ENCODE measurements around the gene RAI1. TPM values are rescaled to one million over a fixed set of nuclear protein-coding genes. Genes with fewer than 3 reads are reported as not detected.
A peak's percentile ranks its signal among the peaks of the same experiment; 100 is the strongest.

The RAI1 gene
- total and polyA plus RNA-seq, 2 of the 8 experiments (the other 6 are each of a cell fraction or from before 2014, with no cell fraction given): 0.39 to 1.2 TPM

DNA sequence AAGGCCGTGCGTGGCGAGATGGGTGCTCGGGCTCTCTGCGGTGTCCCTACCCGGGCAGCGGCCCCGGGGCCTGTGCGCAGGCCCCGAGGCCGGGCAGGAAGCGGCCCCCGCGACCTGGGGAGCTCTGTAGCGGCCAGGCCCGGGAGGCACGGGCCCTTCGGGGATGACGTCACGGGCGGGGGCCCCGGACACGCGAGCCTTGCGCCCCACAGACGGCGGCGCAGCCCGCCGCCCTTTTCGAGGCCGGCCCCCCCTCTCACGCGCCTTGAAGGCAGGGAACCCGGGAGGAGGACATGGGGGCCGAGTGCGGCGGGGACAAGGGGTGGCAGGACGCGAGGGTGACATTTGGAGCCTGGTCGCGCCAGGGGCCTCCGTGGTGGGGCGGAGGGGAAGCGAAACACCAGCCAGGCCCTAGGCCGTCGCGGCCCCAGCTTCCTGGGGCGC, 1.1 kb downstream of the RAI1 start:
- FAIRE-seq (no peak), DNase-seq (ENCODE audit: low read depth in 1 of 2, low spot score in 2 of 2) (no peak)
- Histone ChIP-seq H3K79me1 (ENCODE audit: low read depth, low read length) (no peaks in the 10 kb centered on the region), H2BK15ac (ENCODE audit: low read length) (no peak overlapping the region), H3K4me3 (ENCODE audit: extremely low read depth in 1 of 4, insufficient read depth in 2 of 4, low read depth in 3 of 4, low read length in 4 of 4) (peak overlapping the region; percentile 34 to 71 (median 38)), H4K8ac (ENCODE audit: extremely low read depth, insufficient read depth, low read length) (peak overlapping the region; percentile 45; the same call in 1 of the 2 replicates), H2AK5ac (ENCODE audit: low read depth, low read length) (no peak overlapping the region), H2BK5ac (ENCODE audit: low read depth, low read length) (no peak overlapping the region), H3K23ac (ENCODE audit: insufficient read length) (no peak overlapping the region), H2BK12ac (ENCODE audit: low read depth, low read length) (no peak overlapping the region; the same call in 1 of the 2 replicates), H2AFZ (ENCODE audit: low read length) (no peak overlapping the region; the same call in 1 of the 2 replicates), H3K4ac (replicated peaks; ENCODE audit: insufficient read length, low read depth, low read length) (no peak overlapping the region), H3K56ac (replicated peaks; ENCODE audit: insufficient read length, low read depth, low read length) (no peak overlapping the region), H3K14ac (ENCODE audit: insufficient read length) (no peak overlapping the region), H3K79me2 (ENCODE audit: control insufficient read depth in 1 of 2, insufficient read depth in 2 of 2, low read length in 2 of 2) (no peaks in the 10 kb centered on the region), H3K9me3 (ENCODE audit: insufficient read depth in 2 of 2, low read depth in 1 of 2, low read length in 1 of 2) (no peaks in the 10 kb centered on the region), H4K91ac (replicated peaks; ENCODE audit: insufficient read length, low read length) (no peak overlapping the region), H2BK20ac (ENCODE audit: low read length) (no peak overlapping the region), H3K4me2 (ENCODE audit: insufficient read depth in 1 of 2, low read depth in 2 of 2, low read length in 2 of 2) (peak overlapping the region; percentile 77 to 85), H3K27me3 (replicated peaks in 1 of 4; ENCODE audit: control insufficient read depth in 3 of 4, extremely low read depth in 1 of 4, insufficient read depth in 3 of 4, low read length in 3 of 4) (peaks cover 76 to 98% (median 96%) of the 10 kb centered on the region in 4 experiments), H4K20me1 (replicated peaks in 1 of 2; ENCODE audit: control insufficient read depth in 1 of 2, insufficient read depth in 2 of 2, low read length in 2 of 2) (peaks cover 3 to 6% of the 10 kb centered on the region in 2 experiments), H3K23me2 (ENCODE audit: low read depth, low read length) (peaks cover 5% of the 10 kb centered on the region; the same call in 1 of the 2 replicates), H4K5ac (ENCODE audit: insufficient read length, low read depth, low read length) (no peak overlapping the region), H3K36me3 (ENCODE audit: control insufficient read depth in 2 of 4, insufficient read depth in 4 of 4, low read length in 3 of 4) (peaks cover 0 to 7% (median 0%) of the 10 kb centered on the region in 4 experiments; a peak in 1 of 8 replicates), H3K9ac (replicated peaks in 1 of 4; ENCODE audit: extremely low read depth in 1 of 4, low read depth in 3 of 4, low read length in 3 of 4) (no peak overlapping the region), H2BK120ac (replicated peaks; ENCODE audit: low read depth, low read length) (no peak overlapping the region), H3K4me1 (replicated peaks in 1 of 4; ENCODE audit: control insufficient read depth in 3 of 4, insufficient read depth in 4 of 4, low read length in 3 of 4) (peaks cover 4 to 38% (median 27%) of the 10 kb centered on the region in 4 experiments), H3K27ac (ENCODE audit: low read depth, low read length) (no peak overlapping the region), H3K18ac (ENCODE audit: extremely low read depth, low read length) (0 out of 2 replicates have a peak overlapping the region, but pooled peaks have one; percentile 15)
- WGBS, 2 experiments (ENCODE audit: extremely low coverage in 1 of 2, insufficient coverage in 1 of 2, insufficient read length in 1 of 2, insufficient replicate concordance in 2 of 2, low coverage in 1 of 2, low lambda C conversion rate in 2 of 2, missing lambda C conversion rate in 1 of 2): 3% methylated on average over 32 of the region's 49 CpGs; no CpG with 5 or more reads in 1 of the 2 experiments
- POLR2A ChIA-PET (ENCODE audit: partially characterized antibody): interaction anchor here (0.7 to 4.1 kb wide), 8 partner anchors 11 to 187 kb away, joined by 3 to 21 read pairs (median 4); no protein-coding TSS in a partner anchor
- CTCF ChIA-PET (ENCODE audit: partially characterized antibody): interaction anchor here (0.6 to 2.0 kb wide), 13 partner anchors 8 to 129 kb away, joined by 3 to 7 read pairs (median 3); no protein-coding TSS in a partner anchor
- no peak for TF ChIP-seq SIRT6 (IDR thresholded peaks at IDR 0.05; ENCODE audit: low read length)
- TF ChIP-seq TCF12 (IDR thresholded peaks at IDR 0.05; ENCODE audit: low read depth, low read length): no peak
- TF ChIP-seq, protein P1, sequence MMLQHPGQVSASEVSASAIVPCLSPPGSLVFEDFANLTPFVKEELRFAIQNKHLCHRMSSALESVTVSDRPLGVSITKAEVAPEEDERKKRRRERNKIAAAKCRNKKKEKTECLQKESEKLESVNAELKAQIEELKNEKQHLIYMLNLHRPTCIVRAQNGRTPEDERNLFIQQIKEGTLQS (IDR thresholded peaks at IDR 0.05; ENCODE audit: insufficient read depth, low read depth, low read length): no peak
- no peak for TF ChIP-seq BCL11A (IDR thresholded peaks at IDR 0.05; ENCODE audit: low read depth in 2 of 2, low read length in 2 of 2)
- no peak for TF ChIP-seq BRCA1 (IDR thresholded peaks at IDR 0.05; ENCODE audit: low read depth, low read length)
- TF ChIP-seq SIX5 (IDR thresholded peaks at IDR 0.05; ENCODE audit: low read depth, low read length): no peak
- TF ChIP-seq YY1 (IDR thresholded peaks at IDR 0.05; ENCODE audit: low read depth, low read length): no peak
- TF ChIP-seq RBBP5 (IDR thresholded peaks at IDR 0.05; ENCODE audit: borderline replicate concordance, low read depth, low read length): no peak
- peak; percentile 87 for TF ChIP-seq EZH2 (IDR thresholded peaks at IDR 0.05; ENCODE audit: low read depth, low read length, severe bottlenecking)
- no peak for TF ChIP-seq NRF1 (IDR thresholded peaks at IDR 0.05; ENCODE audit: low read depth, low read length)
- TF ChIP-seq CEBPB (IDR thresholded peaks at IDR 0.05; ENCODE audit: low read depth, low read length): no peak
- no peak for TF ChIP-seq EGR1 (IDR thresholded peaks at IDR 0.05; ENCODE audit: borderline replicate concordance, low read depth, low read length)
- no peak for TF ChIP-seq POLR2AphosphoS5 (IDR thresholded peaks at IDR 0.05; ENCODE audit: low read depth, low read length)
- TF ChIP-seq TBP (IDR thresholded peaks at IDR 0.05; ENCODE audit: low read depth, low read length): no peak

All from H1 (cell line).